ENCODE measurements around the gene KIF4A.

DNA sequence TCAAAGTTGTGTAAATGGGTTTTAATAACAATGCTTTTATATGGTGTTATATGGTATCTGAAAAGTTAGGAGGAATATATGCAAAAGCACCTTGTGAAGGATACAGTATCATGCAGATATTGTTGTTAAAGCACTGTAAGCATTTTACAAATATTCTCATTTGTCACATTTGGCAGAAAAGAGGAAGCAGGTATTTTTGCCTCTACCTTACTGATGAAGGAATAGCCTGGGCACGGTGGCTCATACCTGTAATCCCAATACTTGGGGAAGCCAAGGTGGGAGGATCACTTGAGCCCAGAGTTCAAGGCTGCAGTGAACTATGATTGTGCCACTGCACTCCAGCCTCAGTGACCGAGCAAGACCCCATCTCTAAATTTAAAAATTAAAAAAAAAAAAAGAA lies 121.0 kb downstream of the KIF4A start:
- TF ChIP-seq, protein P1, sequence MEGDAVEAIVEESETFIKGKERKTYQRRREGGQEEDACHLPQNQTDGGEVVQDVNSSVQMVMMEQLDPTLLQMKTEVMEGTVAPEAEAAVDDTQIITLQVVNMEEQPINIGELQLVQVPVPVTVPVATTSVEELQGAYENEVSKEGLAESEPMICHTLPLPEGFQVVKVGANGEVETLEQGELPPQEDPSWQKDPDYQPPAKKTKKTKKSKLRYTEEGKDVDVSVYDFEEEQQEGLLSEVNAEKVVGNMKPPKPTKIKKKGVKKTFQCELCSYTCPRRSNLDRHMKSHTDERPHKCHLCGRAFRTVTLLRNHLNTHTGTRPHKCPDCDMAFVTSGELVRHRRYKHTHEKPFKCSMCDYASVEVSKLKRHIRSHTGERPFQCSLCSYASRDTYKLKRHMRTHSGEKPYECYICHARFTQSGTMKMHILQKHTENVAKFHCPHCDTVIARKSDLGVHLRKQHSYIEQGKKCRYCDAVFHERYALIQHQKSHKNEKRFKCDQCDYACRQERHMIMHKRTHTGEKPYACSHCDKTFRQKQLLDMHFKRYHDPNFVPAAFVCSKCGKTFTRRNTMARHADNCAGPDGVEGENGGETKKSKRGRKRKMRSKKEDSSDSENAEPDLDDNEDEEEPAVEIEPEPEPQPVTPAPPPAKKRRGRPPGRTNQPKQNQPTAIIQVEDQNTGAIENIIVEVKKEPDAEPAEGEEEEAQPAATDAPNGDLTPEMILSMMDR (IDR thresholded peaks at IDR 0.05; ENCODE audit: low read length): no peak
- TF ChIP-seq EZH2phosphoT487 (IDR thresholded peaks at IDR 0.05; ENCODE audit: low read length) (no peak), EZH2 (optimal IDR thresholded peaks at IDR 0.05; ENCODE audit: low read depth, low read length) (no peak)

Measured in MM.1S (cell line).